RWPE2 (cell line): ENCODE results near the gene KLF15.

Experiments
- ATAC-seq: fragments of 200-7000 bp; cut with Tn5 transposase; 3 replicates; pipeline ENCODE4 v1.9.1; 2021; ENCODE audit warnings: low read depth
- DNase-seq: peaks from one replicate; pipeline ENCODE4 v3.0.0-alpha.2; 2020; ENCODE audit warnings: low spot score
- H3K27ac ChIP-seq: fragments of 450-650 bp; 2 replicates; pipeline ENCODE4 v1.5.1; 2017; ENCODE audit warnings: mild to moderate bottlenecking; ENCODE audit not compliant: poor library complexity, severe bottlenecking
- H3K27me3 ChIP-seq: fragments of 250-450 bp; sonication (Bioruptor Pico); 2 replicates; pipeline ENCODE4 v1.5.1; 2021; ENCODE audit warnings: mild to moderate bottlenecking, moderate library complexity; ENCODE audit not compliant: insufficient read depth, poor library complexity, severe bottlenecking
- H3K36me3 ChIP-seq: fragments of 250-450 bp; sonication (Bioruptor Pico); 2 replicates; pipeline ENCODE4 v1.5.1; 2020; ENCODE audit warnings: low read depth, mild to moderate bottlenecking, moderate library complexity
- H3K4me1 ChIP-seq: fragments of 250-450 bp; sonication (Bioruptor Pico); 2 replicates; pipeline ENCODE4 v1.5.1; 2021; ENCODE audit warnings: mild to moderate bottlenecking, moderate library complexity; ENCODE audit not compliant: insufficient read depth, poor library complexity, severe bottlenecking
- H3K4me3 ChIP-seq: fragments of 250-450 bp; sonication (Bioruptor Pico); 2 replicates; pipeline ENCODE4 v1.5.1; 2021; ENCODE audit warnings: mild to moderate bottlenecking, moderate library complexity; ENCODE audit not compliant: severe bottlenecking
- H3K9me3 ChIP-seq: fragments of 250-450 bp; sonication (Bioruptor Pico); 2 replicates; pipeline ENCODE4 v1.5.1; 2021; ENCODE audit warnings: mild to moderate bottlenecking, moderate library complexity; ENCODE audit not compliant: severe bottlenecking
- TF ChIP-seq, protein P1 (sequence below): fragments of 450-650 bp; IDR thresholded peaks from one replicate; pipeline ENCODE4 v1.5.1; 2017; ENCODE audit warnings: mild to moderate bottlenecking, moderate library complexity; ENCODE audit not compliant: poor library complexity, severe bottlenecking

KLF15 gene

DNA sequence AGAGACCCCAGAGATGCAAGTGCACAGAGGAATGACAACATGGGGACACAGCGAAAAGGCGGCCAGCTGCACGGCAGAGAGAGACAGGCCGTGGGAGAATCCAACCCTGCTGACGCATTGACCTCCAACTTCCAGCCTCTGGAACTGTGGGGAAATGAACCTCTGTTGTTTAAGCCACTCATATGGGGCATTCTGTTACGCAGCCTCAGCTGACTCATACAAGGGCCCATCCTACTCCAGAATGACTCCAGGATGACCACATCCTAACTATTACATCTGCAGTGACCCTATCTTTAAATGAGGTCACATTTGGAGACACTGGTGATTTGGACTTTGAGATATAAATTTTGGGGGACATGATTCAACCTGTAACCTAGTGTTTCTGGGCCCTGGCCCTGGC lies 44.0 kb downstream of the KLF15 start:
- Histone ChIP-seq H3K27me3 (no peaks in the 10 kb centered on the region), H3K4me1 (no peaks in the 10 kb centered on the region), H3K9me3 (no peaks in the 10 kb centered on the region), H3K4me3 (no peak overlapping the region), H3K27ac (no peak overlapping the region), H3K36me3 (no peaks in the 10 kb centered on the region)
- TF ChIP-seq, protein P1, sequence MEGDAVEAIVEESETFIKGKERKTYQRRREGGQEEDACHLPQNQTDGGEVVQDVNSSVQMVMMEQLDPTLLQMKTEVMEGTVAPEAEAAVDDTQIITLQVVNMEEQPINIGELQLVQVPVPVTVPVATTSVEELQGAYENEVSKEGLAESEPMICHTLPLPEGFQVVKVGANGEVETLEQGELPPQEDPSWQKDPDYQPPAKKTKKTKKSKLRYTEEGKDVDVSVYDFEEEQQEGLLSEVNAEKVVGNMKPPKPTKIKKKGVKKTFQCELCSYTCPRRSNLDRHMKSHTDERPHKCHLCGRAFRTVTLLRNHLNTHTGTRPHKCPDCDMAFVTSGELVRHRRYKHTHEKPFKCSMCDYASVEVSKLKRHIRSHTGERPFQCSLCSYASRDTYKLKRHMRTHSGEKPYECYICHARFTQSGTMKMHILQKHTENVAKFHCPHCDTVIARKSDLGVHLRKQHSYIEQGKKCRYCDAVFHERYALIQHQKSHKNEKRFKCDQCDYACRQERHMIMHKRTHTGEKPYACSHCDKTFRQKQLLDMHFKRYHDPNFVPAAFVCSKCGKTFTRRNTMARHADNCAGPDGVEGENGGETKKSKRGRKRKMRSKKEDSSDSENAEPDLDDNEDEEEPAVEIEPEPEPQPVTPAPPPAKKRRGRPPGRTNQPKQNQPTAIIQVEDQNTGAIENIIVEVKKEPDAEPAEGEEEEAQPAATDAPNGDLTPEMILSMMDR: no peak
- no peak for ATAC-seq
- DNase-seq: no peak

GRCh38 chr3:126312341-126312740 lies 44.9 kb downstream of the KLF15 start:
- Histone ChIP-seq H3K4me1 (no peaks in the 10 kb centered on the region), H3K4me3 (no peak overlapping the region), H3K27me3 (no peaks in the 10 kb centered on the region), H3K36me3 (no peaks in the 10 kb centered on the region), H3K9me3 (no peaks in the 10 kb centered on the region), H3K27ac (no peak overlapping the region)
- ATAC-seq: no peak
- TF ChIP-seq, protein P1: no peak
- no peak for DNase-seq

DNA sequence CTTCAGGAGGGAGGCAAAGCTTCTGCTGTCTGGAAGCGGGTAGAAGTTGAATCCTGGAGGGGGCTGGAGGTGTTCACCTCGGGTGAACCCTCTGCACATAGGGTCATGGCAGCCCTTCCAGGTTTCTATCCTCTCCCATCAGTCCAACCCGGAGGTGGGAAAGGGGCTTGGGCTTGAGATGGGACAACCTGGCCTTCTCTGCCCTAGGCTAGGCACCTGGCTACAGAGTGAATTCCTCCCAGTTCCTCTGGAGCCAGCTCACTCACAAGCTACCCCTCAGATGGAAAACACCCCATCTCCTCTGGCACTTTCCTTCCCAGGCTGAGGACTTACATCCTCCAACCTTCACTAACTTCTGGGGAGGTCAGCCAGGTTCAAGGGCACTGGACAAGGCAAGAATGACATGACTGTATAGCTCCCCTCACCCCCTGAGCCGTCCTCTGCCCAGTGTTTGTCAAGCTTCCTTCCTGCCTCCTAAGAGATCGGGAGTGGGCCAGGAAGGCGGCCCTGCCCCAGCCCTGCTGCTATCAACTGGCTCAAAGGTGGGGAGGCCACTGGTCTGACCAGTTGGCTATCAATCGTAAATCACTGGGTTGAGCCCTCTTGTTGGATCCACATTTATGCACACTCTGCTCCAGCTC lies 45.8 kb downstream of the KLF15 start:
- H3K4me3 ChIP-seq: no peak overlapping the region
- no peaks in the 10 kb centered on the region for H3K9me3 ChIP-seq
- no peak overlapping the region for H3K27ac ChIP-seq
- DNase-seq (no peak), ATAC-seq (no peak)
- H3K36me3 ChIP-seq: no peaks in the 10 kb centered on the region
- TF ChIP-seq, protein P1: no peak
- no peaks in the 10 kb centered on the region for H3K4me1 ChIP-seq
- no peaks in the 10 kb centered on the region for H3K27me3 ChIP-seq

DNA sequence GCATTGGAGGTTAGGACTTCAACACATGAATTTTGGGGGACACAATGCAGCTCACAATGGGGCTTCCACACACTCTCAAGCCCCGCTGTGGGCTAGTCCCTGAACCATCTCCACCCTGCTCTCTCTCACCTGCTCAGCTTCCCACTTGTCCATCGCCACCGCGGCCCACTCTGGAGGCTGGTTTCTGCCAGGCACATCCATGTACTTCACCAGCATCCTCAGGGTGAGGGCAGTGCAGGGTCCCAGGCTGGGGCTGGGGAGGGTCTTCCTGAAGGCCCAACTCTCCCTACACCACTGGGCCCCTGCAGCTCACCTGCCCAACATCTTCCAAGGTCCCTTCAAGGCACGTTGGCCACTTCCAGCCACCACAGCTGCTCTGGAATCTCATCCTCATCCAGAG lies 46.4 kb downstream of the KLF15 start:
- TF ChIP-seq, protein P1: no peak
- no peaks in the 10 kb centered on the region for H3K36me3 ChIP-seq
- no peak for ATAC-seq
- no peak overlapping the region for H3K4me3 ChIP-seq
- DNase-seq: no peak
- H3K4me1 ChIP-seq: no peaks in the 10 kb centered on the region
- no peak overlapping the region for H3K27ac ChIP-seq
- H3K27me3 ChIP-seq: no peaks in the 10 kb centered on the region
- H3K9me3 ChIP-seq: no peaks in the 10 kb centered on the region

GRCh38 chr3:126309861-126310655 lies 47.1 kb downstream of the KLF15 start:
- Histone ChIP-seq H3K4me1 (peaks cover 3% of the 10 kb centered on the region), H3K27ac (no peak overlapping the region), H3K4me3 (no peak overlapping the region), H3K27me3 (no peaks in the 10 kb centered on the region), H3K36me3 (no peaks in the 10 kb centered on the region), H3K9me3 (no peaks in the 10 kb centered on the region)
- DNase-seq (no peak), ATAC-seq (no peak)
- TF ChIP-seq, protein P1: no peak
